ENCODE measurements around the gene AGR3. TPM values are rescaled to one million over a fixed set of nuclear protein-coding genes. Genes with fewer than 3 reads are reported as not detected.

Gene AGR3
- total RNA-seq: not detected in 2 replicates

GRCh38 chr7:16881844-16882243 lies at the start of gene AGR3:
Gene AGR3, minus strand, starts transcription at chr7:16881983. Its CDS starts 3,365 bp downstream, at chr7:16878618.

Other genes with a start within 250 kb of the AGR3 start
- gene ANKMY2, start 236.2 kb downstream of the AGR3 start, total RNA-seq: 24.1 and 40.6 TPM in 2 replicates
- gene BZW2, start 235.8 kb downstream of the AGR3 start, total RNA-seq: 70.7 and 128 TPM in 2 replicates
- 64.1 and 71.3 TPM in 2 replicates for gene TSPAN13, start 128.2 kb downstream of the AGR3 start, total RNA-seq
- gene AGR2, start 77.0 kb downstream of the AGR3 start, total RNA-seq: not detected in 2 replicates

Data from smooth muscle cell of the umbilical artery (primary cell).